ENCODE measurements around the gene RPRD2. TPM values are rescaled to one million over a fixed set of nuclear protein-coding genes. Genes with fewer than 3 reads are reported as not detected.

The RPRD2 gene
- total RNA-seq, 1 experiment from 2014 or later: 26.7 TPM

GRCh38 chr1:150512846-150513245, 148.9 kb downstream of the RPRD2 start (continued):
- TF ChIP-seq MAX (IDR thresholded peaks at IDR 0.05) (no peak), POLR2AphosphoS5 (IDR thresholded peaks at IDR 0.05; ENCODE audit: low read depth, low read length) (no peak), EGR1 (IDR thresholded peaks at IDR 0.05; ENCODE audit: low read depth) (no peak)

GRCh38 chr1:150513351-150513791, 149.4 kb downstream of the RPRD2 start:
- POLR2A ChIA-PET: no interaction called here

GRCh38 chr1:150514260-150514659, 150.3 kb downstream of the RPRD2 start:
- Histone ChIP-seq H3K9me3 (ENCODE audit: control insufficient read depth in 1 of 2, insufficient read depth in 1 of 2, low read depth in 1 of 2, low read length in 2 of 2) (no peaks in the 10 kb centered on the region), H3K4me3 (replicated peaks in 1 of 2; ENCODE audit: low read depth in 1 of 2, low read length in 2 of 2) (no peak overlapping the region), H3K4me2 (ENCODE audit: low read length) (no peak overlapping the region), H3K36me3 (ENCODE audit: control insufficient read depth in 1 of 2, insufficient read depth in 2 of 2, low read length in 2 of 2) (no peaks in the 10 kb centered on the region), H3K9me2 (ENCODE audit: insufficient read depth) (no peaks in the 10 kb centered on the region), H3K4me1 (ENCODE audit: control insufficient read depth in 1 of 2, insufficient read depth in 2 of 2, low read length in 2 of 2) (peaks cover 10 to 23% of the 10 kb centered on the region in 2 experiments), H3K79me2 (ENCODE audit: insufficient read depth, low read length) (no peaks in the 10 kb centered on the region), H2AFZ (ENCODE audit: low read depth, low read length, poor library complexity, severe bottlenecking) (no peak overlapping the region), H3K27ac (ENCODE audit: low read depth, low read length) (no peak overlapping the region), H3K27me3 (ENCODE audit: insufficient read depth, low read length) (no peaks in the 10 kb centered on the region), H4K20me1 (ENCODE audit: insufficient read depth) (no peaks in the 10 kb centered on the region), H3K9ac (ENCODE audit: low read length) (no peak overlapping the region)
- ChIA-PET POLR2A (no interaction called here), RAD21 (ENCODE audit: low non-redundant PET in 1 of 2, low total read pairs in 2 of 2, uncharacterized antibody in 2 of 2, unreplicated experiment in 2 of 2) (no interaction called here), CTCF (interaction anchor here (1.5 kb wide), 1 partner anchor 19 kb away, joined by 10 read pairs; no protein-coding TSS in a partner anchor)
- intact Hi-C loops (cut with micrococcal nuclease): no loop called here
- ATAC-seq (no peak), DNase-seq (ENCODE audit: low read depth, low spot score) (no peak)
- BruUV-seq (replicated peaks): no TSS peak
- TF ChIP-seq CTCF (IDR thresholded peaks at IDR 0.05 in 2 of 3, conservative IDR thresholded peaks at IDR 0.05 in 1 of 3; ENCODE audit: borderline replicate concordance in 1 of 3, insufficient read depth in 1 of 3, low read depth in 2 of 3, low read length in 2 of 3) (no peak), JUND (IDR thresholded peaks at IDR 0.05) (no peak), TCF7L2 (IDR thresholded peaks at IDR 0.05; ENCODE audit: borderline replicate concordance, extremely low read depth, insufficient read depth, insufficient read length) (no peak), REST (IDR thresholded peaks at IDR 0.05; ENCODE audit: low read depth) (no peak), SP1 (IDR thresholded peaks at IDR 0.05; ENCODE audit: low read depth) (no peak), POLR2A (IDR thresholded peaks at IDR 0.05; ENCODE audit: borderline replicate concordance, extremely low read depth, insufficient read depth, insufficient read length) (no peak), YY1 (IDR thresholded peaks at IDR 0.05; ENCODE audit: extremely low read depth, insufficient replicate concordance, low read depth, low read length) (no peak), MAX (IDR thresholded peaks at IDR 0.05) (no peak), SIN3A (IDR thresholded peaks at IDR 0.05; ENCODE audit: low read depth) (no peak)

More at GRCh38 chr1:150513351-150513791, 149.4 kb downstream of the RPRD2 start:
- no peak overlapping the region for H3K4me2 ChIP-seq (ENCODE audit: low read length)
- peaks cover 10 to 25% of the 10 kb centered on the region in 2 experiments for H3K4me1 ChIP-seq (ENCODE audit: control insufficient read depth in 1 of 2, insufficient read depth in 2 of 2, low read length in 2 of 2)
- H4K20me1 ChIP-seq (ENCODE audit: insufficient read depth): no peaks in the 10 kb centered on the region
- H3K27ac ChIP-seq (ENCODE audit: low read depth, low read length): no peak overlapping the region
- RAD21 ChIA-PET (ENCODE audit: low non-redundant PET in 1 of 2, low total read pairs in 2 of 2, uncharacterized antibody in 2 of 2, unreplicated experiment in 2 of 2): no interaction called here
- intact Hi-C loops (cut with micrococcal nuclease): no loop called here
- no peaks in the 10 kb centered on the region for H3K27me3 ChIP-seq (ENCODE audit: insufficient read depth, low read length)
- no peaks in the 10 kb centered on the region for H3K36me3 ChIP-seq (ENCODE audit: control insufficient read depth in 1 of 2, insufficient read depth in 2 of 2, low read length in 2 of 2)
- no peak for ATAC-seq
- no peaks in the 10 kb centered on the region for H3K9me3 ChIP-seq (ENCODE audit: control insufficient read depth in 1 of 2, insufficient read depth in 1 of 2, low read depth in 1 of 2, low read length in 2 of 2)
- H3K9ac ChIP-seq (ENCODE audit: low read length): no peak overlapping the region
- BruUV-seq (replicated peaks): no TSS peak
- no peak overlapping the region for H2AFZ ChIP-seq (ENCODE audit: low read depth, low read length, poor library complexity, severe bottlenecking)
- DNase-seq (ENCODE audit: low read depth, low spot score): no peak
- no peak overlapping the region for H3K4me3 ChIP-seq (replicated peaks in 1 of 2; ENCODE audit: low read depth in 1 of 2, low read length in 2 of 2)
- CTCF ChIA-PET: interaction anchor here (1.5 kb wide), 1 partner anchor 19 kb away, joined by 10 read pairs; no protein-coding TSS in a partner anchor
- H3K9me2 ChIP-seq (ENCODE audit: insufficient read depth): no peaks in the 10 kb centered on the region
- TF ChIP-seq EGR1 (IDR thresholded peaks at IDR 0.05; ENCODE audit: low read depth): no peak
- TF ChIP-seq TCF7L2 (IDR thresholded peaks at IDR 0.05; ENCODE audit: borderline replicate concordance, extremely low read depth, insufficient read depth, insufficient read length): no peak
- TF ChIP-seq SRF (IDR thresholded peaks at IDR 0.05; ENCODE audit: low read depth): no peak
- no peak for TF ChIP-seq EZH2 (IDR thresholded peaks at IDR 0.05)
- TF ChIP-seq CBX3 (IDR thresholded peaks at IDR 0.05; ENCODE audit: low read depth): no peak
- TF ChIP-seq ZFX (IDR thresholded peaks at IDR 0.05): no peak
- H3K79me2 ChIP-seq (ENCODE audit: insufficient read depth, low read length): no peaks in the 10 kb centered on the region
